GM19023 (cell line): Measurements from ENCODE around the gene PCDH9.

Source experiments
- ATAC-seq: cut with Tn5 transposase; IDR thresholded peaks from one replicate; pipeline ENCODE4 v1.9.1; 2021; ENCODE audit warnings: mild to moderate bottlenecking, moderate library complexity; ENCODE audit not compliant: unreplicated experiment

Gene PCDH9

GRCh38 chr13:66859078-66859477, 371.1 kb downstream of the PCDH9 start:
- ATAC-seq, result no peak

DNA sequence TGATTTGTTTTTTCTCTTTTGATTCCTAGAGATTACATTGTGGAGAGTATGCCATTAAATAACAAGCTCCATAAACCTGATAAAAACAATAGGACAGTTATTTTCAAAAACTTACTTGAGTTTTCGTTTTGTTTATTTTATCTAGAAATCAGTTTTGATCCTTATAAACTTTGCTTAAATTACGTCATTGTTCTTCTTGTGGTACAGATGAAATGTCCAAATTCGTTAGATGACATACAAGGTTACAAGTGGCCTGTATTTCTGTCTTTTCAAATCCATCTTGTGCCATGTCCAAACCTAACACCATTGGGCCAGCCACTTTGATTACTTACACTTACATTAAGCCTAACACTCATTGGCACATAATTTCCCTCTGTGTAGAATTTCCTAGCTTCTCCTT, 372.0 kb downstream of the PCDH9 start:
- no peak for ATAC-seq

GRCh38 chr13:66855131-66855530, 375.0 kb downstream of the PCDH9 start:
- no peak for ATAC-seq

- ATAC-seq, result no peak
Observed at GRCh38 chr13:66853564-66853963, 376.6 kb downstream of the PCDH9 start.

- no peak for ATAC-seq
Observed at GRCh38 chr13:66849706-66850105, 380.4 kb downstream of the PCDH9 start.

DNA sequence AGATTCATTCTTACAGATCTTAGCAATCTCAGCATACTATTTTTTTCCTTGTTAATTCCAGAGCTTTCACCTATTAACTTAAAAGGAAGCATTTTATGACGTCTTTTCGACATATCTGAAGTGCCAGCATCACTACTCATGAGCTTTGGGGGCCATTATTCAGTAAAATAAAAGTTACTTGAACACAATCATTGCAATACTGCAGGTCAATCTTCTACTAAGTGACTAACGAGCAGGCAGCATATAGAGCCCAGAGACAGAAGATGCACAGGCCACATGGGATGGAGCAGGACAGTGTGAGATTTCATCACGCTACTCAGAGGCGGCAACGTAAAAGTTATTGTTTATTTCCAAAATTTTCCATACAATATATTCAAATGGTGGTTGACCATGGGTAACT, 382.6 kb downstream of the PCDH9 start:
- ATAC-seq, result no peak

- no peak for ATAC-seq
Observed at GRCh38 chr13:66845393-66845792, 384.7 kb downstream of the PCDH9 start.

- no peak for ATAC-seq
Observed at GRCh38 chr13:66844933-66845332, 385.2 kb downstream of the PCDH9 start.

- no peak for ATAC-seq
Observed at GRCh38 chr13:66842766-66843165, 387.4 kb downstream of the PCDH9 start.

GRCh38 chr13:66840621-66841020, 389.5 kb downstream of the PCDH9 start:
- no peak for ATAC-seq

DNA sequence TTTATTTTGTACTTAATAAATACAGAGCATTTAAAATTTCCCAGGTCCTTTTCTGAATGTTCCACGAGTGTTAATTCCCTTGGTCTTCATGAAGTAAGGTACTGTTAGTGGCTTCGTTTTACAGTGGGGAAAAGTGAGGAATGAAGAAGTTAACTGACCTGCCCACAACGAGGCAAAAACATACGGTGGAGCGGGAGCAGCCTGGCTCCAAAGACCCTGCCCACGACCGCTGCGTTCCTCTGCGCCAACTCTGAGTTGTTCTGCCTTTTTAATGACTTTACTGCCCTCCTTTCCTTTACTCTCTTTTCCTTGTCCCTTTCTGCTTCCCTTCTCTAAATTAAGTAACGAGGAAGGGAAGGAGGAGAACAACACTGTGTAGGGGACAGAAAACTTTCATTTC, 392.9 kb downstream of the PCDH9 start:
- ATAC-seq, result no peak

DNA sequence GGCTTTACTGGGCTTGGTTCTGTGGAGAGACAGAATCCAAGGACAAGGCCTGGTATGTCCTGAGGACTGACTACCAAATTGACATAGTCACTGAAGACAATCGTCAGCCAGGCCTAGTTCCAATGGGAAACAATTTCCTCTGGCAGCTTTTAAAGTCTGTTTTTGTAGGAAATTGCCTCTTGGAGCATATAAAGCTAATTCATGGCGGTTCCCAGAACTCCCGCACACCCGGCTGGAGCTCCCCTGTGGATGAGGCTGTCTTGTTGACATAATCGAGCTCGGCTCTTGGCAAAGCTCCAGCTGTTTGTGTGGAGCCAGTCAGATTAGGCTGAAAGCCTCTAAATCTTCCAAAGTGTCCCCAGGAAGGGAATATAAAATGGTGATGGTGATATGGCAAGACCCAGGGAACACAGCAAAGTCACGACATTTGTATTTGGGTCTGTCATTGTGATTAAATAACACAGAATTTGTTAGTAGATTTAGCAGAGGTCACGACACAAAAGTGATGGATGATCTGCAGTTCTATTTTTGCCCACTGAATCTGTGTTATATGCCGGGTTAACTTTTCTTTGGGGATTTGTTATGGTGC, 395.0 kb downstream of the PCDH9 start:
- ATAC-seq, result no peak

DNA sequence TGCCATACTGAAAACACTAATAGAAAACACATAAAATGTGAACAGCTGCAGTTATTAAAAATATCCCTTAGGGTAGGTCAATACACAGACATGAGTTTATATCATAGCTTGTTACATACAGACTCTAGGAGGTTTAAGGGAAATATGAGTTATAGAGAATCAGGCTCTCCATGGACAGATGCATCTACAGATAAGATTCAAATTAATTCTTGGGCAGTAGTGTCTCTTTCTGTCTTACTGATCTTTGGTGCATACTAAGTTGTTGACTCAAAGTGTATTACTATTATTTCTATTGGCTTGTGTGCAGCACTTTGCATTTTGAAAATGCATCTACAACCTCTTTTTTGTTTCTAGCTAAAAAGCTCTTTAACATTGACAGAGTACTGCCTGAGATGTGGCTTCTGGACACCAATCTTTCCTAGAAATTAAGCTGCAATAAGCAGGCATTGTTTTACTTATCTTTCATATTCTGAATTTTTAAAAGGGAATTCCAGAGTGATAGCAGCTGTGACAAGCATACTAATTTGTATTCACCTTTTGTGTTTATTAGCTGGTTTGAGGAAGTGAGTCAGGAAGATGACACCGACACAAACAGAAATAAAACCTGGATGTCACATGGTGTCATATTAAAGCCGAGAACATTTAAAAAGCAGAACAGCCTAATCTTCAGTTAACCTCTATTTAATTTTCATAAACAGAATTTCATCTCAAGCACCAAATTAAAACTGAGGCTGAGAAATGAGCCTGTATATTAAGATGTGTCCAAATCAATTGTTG, 399.0 kb downstream of the PCDH9 start:
- no peak for ATAC-seq

DNA sequence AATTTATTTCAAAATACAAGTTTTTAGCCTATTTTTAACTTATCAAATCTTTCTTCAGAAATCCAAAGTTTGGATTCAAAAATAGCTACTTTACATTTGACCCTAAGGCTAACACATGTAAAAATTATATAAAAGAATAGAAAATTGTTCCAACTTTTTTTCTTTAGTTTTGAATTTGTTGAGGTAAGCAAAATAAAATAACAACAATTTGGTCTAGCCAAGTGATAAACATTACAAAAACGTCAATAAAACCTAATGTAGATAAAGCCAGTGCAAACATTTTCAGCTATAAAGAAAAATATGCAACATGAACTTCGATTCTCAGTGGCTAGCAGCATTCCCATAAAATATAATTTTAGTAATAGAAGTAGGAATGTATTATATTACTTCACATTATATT, 400.3 kb downstream of the PCDH9 start:
- ATAC-seq, result no peak

DNA sequence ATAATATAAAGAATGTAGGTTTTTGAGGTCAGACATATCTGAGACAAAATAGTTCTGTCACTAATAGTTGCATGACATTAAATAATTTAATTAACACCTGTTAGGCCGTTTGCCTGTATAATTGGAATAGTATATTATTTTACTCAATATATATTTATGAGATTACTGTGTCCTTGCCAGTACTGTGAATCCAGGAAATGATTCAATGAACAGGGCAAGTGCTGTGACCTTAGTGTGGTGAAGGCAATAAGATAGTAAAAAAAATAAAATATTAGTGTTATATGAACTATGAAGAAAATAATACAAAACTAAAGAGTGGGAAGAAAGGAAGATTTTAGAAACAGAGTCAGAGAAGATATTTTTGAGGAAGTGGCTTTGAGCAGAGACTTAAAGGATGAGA, 403.7 kb downstream of the PCDH9 start:
- no peak for ATAC-seq

DNA sequence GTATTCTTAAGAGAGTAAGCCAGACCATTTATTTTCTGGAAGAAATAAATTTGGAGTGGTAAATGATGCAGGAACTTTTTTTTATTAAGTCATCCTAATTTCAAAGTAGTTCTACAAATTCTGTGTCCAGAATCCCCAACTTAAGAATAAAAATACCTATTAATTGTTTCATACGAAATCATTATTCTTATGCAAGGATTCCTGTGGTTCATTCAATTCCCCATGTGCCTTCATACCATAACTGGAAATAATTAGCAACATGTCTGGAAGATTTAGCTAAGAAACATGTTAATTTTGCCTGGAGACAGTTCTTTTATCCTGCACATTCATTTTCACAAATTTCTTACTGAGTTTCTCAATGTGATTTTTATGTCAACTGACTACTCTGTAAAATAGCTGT, 408.6 kb downstream of the PCDH9 start:
- ATAC-seq, result no peak

DNA sequence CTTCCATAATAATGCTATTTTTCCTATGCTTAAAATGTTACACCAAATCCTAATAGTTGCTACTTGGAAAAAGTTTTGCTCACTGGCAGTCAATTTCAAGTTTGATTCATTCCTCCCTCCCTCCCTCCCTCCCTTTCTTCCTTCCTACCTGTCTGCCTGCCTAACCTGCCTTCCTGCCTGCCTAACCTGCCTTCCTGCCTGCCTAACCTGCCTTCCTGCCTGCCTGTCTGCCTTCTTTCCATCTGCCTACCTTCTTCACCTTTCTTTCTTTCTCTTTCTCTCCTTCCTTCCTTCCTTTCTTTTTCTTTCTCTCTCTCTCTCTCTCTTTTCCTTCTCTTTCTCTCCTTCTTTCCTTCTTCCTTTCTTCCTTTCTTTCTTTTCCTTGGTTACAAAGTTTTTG, 418.7 kb downstream of the PCDH9 start:
- ATAC-seq, result no peak

DNA sequence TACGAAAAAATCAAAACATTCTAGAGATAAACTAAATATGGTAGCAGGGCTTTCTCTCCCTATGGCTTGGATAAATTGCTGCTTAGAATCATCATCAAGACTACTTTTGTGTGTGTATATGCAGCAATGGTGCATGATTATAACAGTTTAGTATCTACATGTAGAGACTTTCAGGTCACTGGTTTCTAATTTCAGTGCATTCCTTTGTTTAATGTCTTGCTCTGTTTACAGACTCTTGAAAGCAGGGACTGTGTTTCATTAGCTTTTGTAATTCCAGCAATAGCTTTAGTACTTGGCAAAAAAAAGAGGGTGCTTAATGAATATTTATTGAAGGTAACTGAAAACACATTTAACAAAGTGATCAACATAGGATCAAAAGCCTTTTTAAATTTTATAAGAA, 420.7 kb downstream of the PCDH9 start:
- no peak for ATAC-seq

DNA sequence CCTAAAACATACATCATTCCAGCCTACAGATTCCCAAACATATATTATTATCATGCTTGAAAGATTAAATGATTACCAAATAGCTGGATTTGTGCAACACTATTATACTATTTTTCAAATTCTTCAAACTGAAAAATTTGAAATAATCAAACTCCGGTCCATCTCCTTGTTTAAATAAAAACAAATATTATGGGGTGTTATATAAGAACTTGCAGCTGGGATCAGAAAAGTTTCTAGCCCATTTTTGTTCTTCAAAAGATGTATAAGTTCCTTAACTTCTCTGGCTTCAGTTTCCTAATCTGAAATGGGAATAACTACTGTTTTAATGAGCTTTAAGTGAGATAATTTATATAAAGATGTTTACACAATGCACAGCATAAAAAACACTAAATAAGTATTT, 422.9 kb downstream of the PCDH9 start:
- no peak for ATAC-seq

DNA sequence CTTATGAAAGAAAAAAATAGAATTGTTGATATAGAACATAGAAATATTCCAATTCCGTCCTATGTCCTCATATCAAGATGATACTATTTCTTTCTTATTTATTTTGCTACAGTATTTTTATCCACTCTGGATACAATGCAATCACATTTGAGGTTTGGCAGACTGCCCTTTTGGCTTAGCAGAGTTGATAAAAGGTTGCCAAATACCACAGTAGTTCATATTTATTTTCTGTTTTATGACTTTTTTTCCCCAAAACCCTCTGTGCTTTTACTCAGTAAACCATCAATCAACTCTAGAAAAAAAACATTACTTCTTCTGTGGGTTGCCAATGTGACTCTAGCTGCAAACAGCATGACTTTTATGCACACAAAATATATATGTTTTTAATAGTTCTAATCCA, 424.5 kb downstream of the PCDH9 start:
- ATAC-seq, result no peak

DNA sequence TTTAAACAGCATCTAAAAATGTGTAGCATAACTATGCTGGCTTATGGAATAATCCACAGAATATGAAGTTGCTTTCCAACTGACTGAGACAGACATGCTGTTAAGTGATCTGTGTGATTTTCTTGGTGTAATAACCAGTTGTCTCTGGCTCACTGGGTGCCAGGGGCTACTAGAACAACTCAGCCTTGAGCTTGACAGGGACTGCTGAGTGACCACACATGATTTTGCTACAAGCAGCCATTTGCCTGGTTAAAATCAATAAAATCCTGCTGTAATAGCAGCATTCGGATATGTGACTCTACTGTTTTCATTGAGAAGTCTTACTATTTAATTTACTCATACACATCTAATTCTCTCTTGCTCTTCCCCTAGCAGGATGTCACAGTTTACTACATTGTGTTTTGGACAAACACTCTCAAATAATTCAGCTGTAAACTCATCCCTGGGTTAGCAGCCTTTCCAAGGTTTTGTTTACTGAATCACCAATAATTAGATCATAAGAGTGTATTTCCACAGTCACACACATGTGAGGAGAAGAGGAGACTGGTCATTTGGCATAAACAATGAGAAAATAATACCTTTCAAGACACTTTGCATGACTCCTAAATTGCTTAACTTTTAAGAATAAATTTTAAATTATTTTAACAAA, 426.2 kb downstream of the PCDH9 start:
- no peak for ATAC-seq
